ENCODE measurements around the gene TMEM132D. TPM values are rescaled to one million over a fixed set of nuclear protein-coding genes. Genes with fewer than 3 reads are reported as not detected.
"Not testable (repeated sequence)": the region's sequence is repeated elsewhere in the genome, so short reads cannot be mapped to it uniquely, and the experiment has no call there.

Gene TMEM132D
- total RNA-seq, 1 experiment from 2014 or later = not detected

DNA sequence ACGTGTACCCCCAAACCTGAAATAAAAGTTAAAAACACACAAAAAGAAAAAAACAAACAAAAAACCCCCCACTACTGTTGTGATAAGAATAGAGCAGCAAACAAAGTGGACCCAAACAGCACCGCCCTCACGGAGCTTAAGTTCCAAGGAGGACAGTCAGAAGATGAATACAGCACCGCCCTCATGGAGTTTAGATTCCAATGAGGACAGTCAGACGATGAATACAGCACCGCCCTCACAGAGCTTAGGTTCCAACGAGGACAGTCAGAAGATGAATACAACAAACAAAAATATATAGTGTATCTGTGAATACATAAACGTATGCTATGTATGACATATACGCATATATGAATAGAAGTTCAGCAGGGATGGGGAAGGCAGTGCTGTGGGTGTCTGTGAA is 696.7 kb downstream of the TMEM132D start:
- DNase-seq (ENCODE audit: extremely low read depth, low read depth) = no peak

DNA sequence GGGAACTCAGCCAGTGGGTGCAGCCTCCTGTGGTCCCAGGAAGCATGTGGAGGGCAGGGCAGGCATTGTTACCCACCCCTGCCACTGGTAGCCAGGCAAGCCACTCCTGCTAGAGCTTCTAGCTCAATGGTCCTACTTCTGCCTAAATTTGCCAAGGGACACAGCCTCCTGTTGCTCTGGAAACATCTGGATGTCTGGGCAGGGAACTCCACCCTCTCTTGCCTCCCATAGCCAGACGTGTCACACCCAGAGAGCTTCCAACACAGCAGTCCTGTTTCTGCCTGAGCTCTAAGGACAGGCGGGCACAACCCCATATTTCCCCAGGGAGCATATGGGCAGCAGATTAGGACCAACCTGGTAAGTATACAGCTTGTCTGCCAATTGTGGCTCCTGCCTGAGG is 700.4 kb downstream of the TMEM132D start:
- no peak for DNase-seq (ENCODE audit: extremely low read depth, low read depth)

DNA sequence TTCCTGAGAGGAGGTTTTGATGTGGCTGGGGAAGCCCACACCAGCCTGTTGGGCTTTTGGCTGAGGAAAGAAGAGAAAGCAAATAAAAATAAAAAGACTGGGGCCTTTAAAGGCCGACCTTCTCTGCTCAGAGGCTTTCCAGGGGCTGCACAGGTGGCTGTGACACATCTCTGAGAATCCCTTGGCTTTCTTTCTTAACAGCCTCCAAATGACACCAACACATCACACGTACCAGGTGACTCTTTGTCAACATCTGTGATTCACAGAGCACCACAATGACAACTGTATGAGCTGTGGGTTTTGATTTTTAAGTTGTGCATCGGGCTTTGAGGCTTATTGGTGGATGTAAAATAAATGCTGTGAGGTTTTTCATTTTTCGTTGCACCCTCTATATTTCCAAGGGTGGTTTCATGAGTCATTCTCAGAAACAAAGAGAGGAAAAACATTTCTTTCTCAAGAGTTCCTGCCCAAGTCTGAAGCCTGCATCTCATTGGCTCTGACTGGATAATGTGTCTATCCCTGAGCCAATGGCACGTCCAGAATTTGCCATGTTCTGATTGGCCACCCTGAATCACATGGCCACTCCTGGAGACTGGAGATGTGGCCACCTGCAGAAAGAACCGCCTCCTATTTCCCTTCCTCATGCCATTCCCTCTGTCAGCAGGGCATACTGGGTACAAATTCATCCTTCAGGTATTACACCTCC is 701.6 kb downstream of the TMEM132D start:
- no peak for DNase-seq (ENCODE audit: extremely low read depth, low read depth)

GRCh38 chr12:129201029-129201428 is 702.8 kb downstream of the TMEM132D start:
- no peak for DNase-seq (ENCODE audit: extremely low read depth, low read depth)

GRCh38 chr12:129200576-129200975 is 703.2 kb downstream of the TMEM132D start:
- no peak for DNase-seq (ENCODE audit: extremely low read depth, low read depth)

DNA sequence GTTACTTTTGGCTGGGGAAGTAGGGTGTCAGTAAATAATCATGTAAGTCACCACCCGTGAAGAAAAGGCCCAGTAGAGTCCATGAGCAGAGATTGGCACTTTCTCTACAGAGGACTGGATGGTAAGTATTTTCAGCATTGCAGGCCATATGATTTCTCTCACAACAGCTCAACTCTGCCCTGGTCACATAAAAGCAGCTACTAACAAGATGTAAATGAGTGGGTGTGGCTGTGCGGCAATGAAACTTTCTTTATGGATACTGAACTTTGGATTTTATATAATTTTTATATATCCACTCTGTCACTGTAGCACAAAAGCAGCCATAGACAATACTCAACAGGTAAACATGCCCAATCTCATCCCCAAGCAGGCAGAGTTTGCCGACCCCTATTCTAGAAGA is 706.9 kb downstream of the TMEM132D start:
- no peak for DNase-seq (ENCODE audit: extremely low read depth, low read depth)

DNA sequence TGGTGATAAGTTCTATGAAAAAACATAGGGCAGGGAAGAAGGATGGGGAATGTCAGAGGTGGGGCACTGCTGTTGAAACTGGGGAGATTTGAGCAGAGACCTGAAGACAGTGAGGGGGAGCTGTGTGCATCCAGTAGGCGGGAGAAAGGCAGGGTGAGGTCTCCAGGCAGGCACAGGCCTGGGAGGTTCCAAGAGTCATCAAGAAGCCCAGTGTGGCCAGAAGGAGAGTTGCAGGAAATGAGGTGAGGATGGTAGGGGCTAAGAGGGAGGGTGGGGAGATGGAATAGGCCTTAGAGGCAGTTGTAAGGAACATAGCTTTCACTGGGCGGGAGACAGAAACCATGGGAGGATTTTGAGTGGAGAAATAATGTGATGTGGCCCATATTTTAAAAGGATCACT is 708.7 kb downstream of the TMEM132D start:
- DNase-seq (ENCODE audit: extremely low read depth, low read depth) = no peak

- DNase-seq (ENCODE audit: extremely low read depth, low read depth) = no peak
Measured at GRCh38 chr12:129193263-129193871, 710.5 kb downstream of the TMEM132D start.

DNA sequence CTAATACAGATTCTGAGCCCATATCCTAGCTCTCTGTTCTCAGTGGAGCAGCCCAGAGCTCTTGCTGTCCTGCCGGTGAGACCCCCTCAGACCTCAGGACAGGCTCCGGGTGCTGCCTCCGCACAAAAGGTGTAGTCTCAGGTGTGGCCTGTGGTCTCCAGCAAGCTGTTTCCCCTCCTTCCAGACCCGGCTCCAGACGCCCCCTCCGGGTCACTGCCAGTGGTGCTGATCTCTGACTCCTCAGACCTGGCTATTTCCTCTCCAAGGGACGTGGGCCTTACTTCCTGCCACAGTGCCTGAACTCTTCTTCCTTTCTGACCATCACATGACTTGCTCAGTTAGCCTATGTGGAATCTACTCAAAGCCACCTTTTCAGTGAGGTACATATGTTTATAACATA is 713.0 kb downstream of the TMEM132D start:
- DNase-seq (ENCODE audit: extremely low read depth, low read depth) = no peak

DNA sequence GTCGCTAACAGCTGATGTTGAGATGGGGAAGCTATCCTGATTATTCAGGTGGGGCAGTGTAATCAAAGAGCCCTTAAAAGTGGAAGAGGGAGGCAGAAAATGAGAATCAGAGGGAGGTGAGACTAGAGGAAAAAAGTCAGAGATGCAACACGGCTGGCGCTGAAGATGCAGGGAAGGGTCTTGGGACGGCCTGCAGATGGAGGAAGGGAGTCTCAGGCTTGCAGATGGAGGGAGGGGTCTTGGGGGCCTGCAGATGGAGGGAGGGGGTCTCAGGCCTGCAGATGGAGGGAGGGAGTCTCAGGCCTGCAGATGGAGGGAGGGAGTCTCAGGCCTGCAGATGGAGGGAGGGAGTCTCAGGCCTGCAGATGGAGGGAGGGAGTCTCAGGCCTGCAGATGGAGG is 713.9 kb downstream of the TMEM132D start:
- DNase-seq (ENCODE audit: extremely low read depth, low read depth) = not testable (repeated sequence)

DNA sequence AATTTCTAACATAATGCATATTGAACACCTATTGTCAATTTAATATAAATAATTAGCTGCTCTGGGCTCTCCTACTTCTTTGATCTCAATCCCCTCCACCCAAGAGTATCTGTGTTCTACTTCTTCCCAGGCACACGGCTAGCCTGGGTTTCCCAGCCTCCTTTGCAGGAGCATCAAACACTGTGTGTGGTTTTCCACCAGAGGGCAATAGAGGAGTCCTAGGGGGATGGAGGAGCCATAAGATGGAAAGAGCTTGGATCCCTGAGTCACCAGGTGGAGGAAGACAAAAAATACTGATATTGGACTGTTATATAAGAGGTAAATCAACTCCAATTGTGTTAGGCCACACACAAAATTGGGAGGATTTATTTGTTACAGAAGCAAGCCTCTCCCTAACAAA is 716.9 kb downstream of the TMEM132D start:
- DNase-seq (ENCODE audit: extremely low read depth, low read depth) = no peak

GRCh38 chr12:129185855-129186254 is 718.0 kb downstream of the TMEM132D start:
- no peak for DNase-seq (ENCODE audit: extremely low read depth, low read depth)

DNA sequence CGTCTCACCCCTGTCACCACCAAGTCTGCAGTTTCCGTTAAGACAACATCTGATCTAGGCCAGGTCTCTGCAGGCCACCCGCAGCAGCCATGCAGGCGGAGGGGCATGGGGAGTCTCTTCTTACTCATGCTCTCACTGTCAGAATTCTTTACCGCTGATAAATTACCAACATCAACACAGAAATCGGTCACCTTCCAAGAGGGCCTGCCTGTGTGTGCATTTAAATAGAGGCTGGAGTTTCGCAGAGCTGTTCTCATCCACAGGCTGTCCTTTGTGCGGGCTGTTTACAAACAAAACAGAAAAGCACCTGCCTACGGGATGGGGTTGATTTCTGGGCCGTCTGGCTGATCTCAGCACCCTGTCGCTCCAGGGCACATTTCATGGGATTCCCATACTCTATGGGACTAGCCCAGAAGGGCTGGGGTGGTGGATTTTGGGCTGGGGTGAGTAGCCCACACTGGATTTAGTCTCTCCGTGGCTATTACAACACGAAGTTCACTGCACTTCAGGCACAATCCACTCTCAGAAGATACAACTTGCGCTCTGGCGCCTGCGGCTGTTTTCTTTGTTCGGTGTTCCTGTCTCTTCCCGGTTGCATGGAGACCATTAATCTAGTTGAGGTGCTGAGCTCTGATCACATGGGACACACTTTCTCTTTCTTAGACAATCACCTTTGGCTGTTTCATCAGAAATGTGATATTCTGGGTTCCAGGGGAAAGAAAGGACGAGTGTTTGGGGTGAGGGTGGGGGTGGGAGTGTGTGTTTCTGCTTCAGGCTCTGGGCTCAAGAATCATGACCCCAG is 719.5 kb downstream of the TMEM132D start:
- no peak for DNase-seq (ENCODE audit: extremely low read depth, low read depth)

GRCh38 chr12:129179941-129180553 is 723.8 kb downstream of the TMEM132D start:
- DNase-seq (ENCODE audit: extremely low read depth, low read depth) = no peak

GRCh38 chr12:129169928-129170327 is 733.9 kb downstream of the TMEM132D start:
- DNase-seq (ENCODE audit: extremely low read depth, low read depth) = no peak

GRCh38 chr12:129163861-129164260 is 740.0 kb downstream of the TMEM132D start:
- no peak for DNase-seq (ENCODE audit: extremely low read depth, low read depth)

GRCh38 chr12:129163461-129163860 is 740.4 kb downstream of the TMEM132D start:
- DNase-seq (ENCODE audit: extremely low read depth, low read depth) = no peak

DNA sequence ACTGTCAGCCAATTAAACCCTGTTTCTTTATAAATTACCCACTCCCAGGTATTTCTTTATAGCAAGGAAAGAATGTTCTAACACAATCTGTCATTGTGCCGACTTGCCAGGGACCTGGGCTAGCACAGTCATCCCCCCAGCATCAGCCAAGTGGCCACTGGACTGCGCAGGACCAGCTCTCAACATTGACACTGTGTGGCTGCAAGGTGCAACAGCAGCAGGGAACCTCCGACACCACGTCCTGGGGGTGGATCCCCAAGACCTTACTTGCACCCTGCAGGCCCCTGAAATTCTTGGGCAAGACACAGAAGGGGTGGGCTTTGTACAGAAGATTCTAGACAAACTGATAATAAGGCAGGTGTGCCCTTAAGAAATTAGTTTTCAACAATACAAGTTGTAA is 741.0 kb downstream of the TMEM132D start:
- no peak for DNase-seq (ENCODE audit: extremely low read depth, low read depth)

- no peak for DNase-seq (ENCODE audit: extremely low read depth, low read depth)
Measured at GRCh38 chr12:129161511-129161910, 742.3 kb downstream of the TMEM132D start.

GRCh38 chr12:129160282-129160681 is 743.5 kb downstream of the TMEM132D start:
- DNase-seq (ENCODE audit: extremely low read depth, low read depth) = no peak

- no peak for DNase-seq (ENCODE audit: extremely low read depth, low read depth)
Measured at GRCh38 chr12:129152351-129153104, 751.3 kb downstream of the TMEM132D start.

Data from NCI-H460 (cell line).